Prostate gland (tissue), 2 donors: ENCODE data around the gene ZNF598. TPM values are rescaled to one million over a fixed set of nuclear protein-coding genes. Genes with fewer than 3 reads are reported as not detected.

ENCODE experiments used
- DNase-seq: peaks from one replicate; pipeline ENCODE4 v3.0.0-alpha.2; 2019; ENCODE audit warnings: low spot score
- H3K27ac ChIP-seq, 2 donors: fragments of 200-600 bp; sonication (generic); 2 replicates each; pipeline ENCODE4 v1.5.1; 2017 to 2019
- H3K27me3 ChIP-seq: fragments of 200-600 bp; sonication (generic); replicated peaks from 2 replicates; pipeline ENCODE4 v1.5.1; 2019; ENCODE audit not compliant: insufficient read depth
- H3K36me3 ChIP-seq, 2 donors: fragments of 200-600 bp; sonication (generic); 1 replicate in 1 of 2; 2 replicates in 1 of 2; pipeline versions ENCODE4 v1.5.1 to v1.8.1; 2017 to 2019
- H3K4me1 ChIP-seq: fragments of 200-600 bp; sonication (generic); replicated peaks from 2 replicates; pipeline ENCODE4 v1.5.1; 2019
- H3K4me3 ChIP-seq, 2 donors: fragments of 200-600 bp; sonication (generic); 2 replicates each; pipeline ENCODE4 v1.5.1; 2017 to 2019
- H3K9me3 ChIP-seq: fragments of 200-600 bp; sonication (generic); 2 replicates; pipeline ENCODE4 v1.5.1; 2017
- CTCF ChIP-seq, 4 experiments: fragments of 200-600 bp in 2 of 4; fragments of 450-650 bp in 2 of 4; sonication (generic) in 2 of 4; IDR thresholded peaks; 1 replicate in 3 of 4; 2 replicates in 1 of 4; pipeline ENCODE4 v1.5.1; 2016 to 2019; ENCODE audit warnings: antibody characterized with exemption in 4 of 4, mild to moderate bottlenecking in 2 of 4, moderate library complexity in 2 of 4
- POLR2A ChIP-seq: fragments of 450-650 bp; IDR thresholded peaks from one replicate; pipeline ENCODE4 v1.6.1; 2016; ENCODE audit warnings: antibody characterized with exemption, mild to moderate bottlenecking
- POLR2AphosphoS5 ChIP-seq: sonication (generic); formaldehyde crosslinking; IDR thresholded peaks from one replicate; pipeline ENCODE4 v1.6.1; 2017; ENCODE audit warnings: antibody characterized with exemption
- WGBS: methylation state at CpG from one replicate; pipeline ENCODE4 v1.1.5; 2018; 5-methylcytosine and 5-hydroxymethylcytosine counted together
- intact Hi-C: fragments of 100-400 bp; cut with DNase I; formaldehyde crosslinking; loops from one replicate; pipeline ENCODE4 v1.14.2; 2022
- total RNA-seq, 2 donors: library from RNA; depleted of rRNA; stranded (reverse); fragments of >200 nt; gene quantifications; one replicate each; pipeline ENCODE4 v1.1.0, GENCODE V29; 2016

ZNF598 gene
- total RNA-seq, 2 donors from 2014 or later = 30.7 to 74.3 TPM

- Histone ChIP-seq H3K4me1 (peaks cover 6% of the 10 kb centered on the region), H3K27ac (peak overlapping the region in 1 of 2 donors; percentile 77), H3K4me3 (no peak overlapping the region), H3K9me3 (no peaks in the 10 kb centered on the region), H3K27me3 (no peaks in the 10 kb centered on the region), H3K36me3 (peaks cover 11 to 13% of the 10 kb centered on the region in 2 donors)
- intact Hi-C loops = no loop called here
- 90% methylated on average over 33 of the region's 33 CpGs for WGBS
- TF ChIP-seq CTCF (IDR thresholded peaks at IDR 0.05) (no peak), POLR2AphosphoS5 (no peak), POLR2A (no peak)
- no peak for DNase-seq
These were observed 32.4 kb downstream of the ZNF598 start for GRCh38 chr16:1976951-1977874.

- Histone ChIP-seq H3K27me3 (no peaks in the 10 kb centered on the region), H3K9me3 (no peaks in the 10 kb centered on the region), H3K4me1 (peaks cover 6% of the 10 kb centered on the region), H3K4me3 (no peak overlapping the region), H3K27ac (no peak overlapping the region), H3K36me3 (peaks cover 11 to 13% of the 10 kb centered on the region in 2 donors)
- DNase-seq = no peak
- 96% methylated on average over 4 of the region's 8 CpGs for WGBS
- TF ChIP-seq POLR2A (no peak), CTCF (IDR thresholded peaks at IDR 0.05) (no peak), POLR2AphosphoS5 (no peak)
- intact Hi-C loops = no loop called here
These were observed 33.5 kb downstream of the ZNF598 start for GRCh38 chr16:1976216-1976520.

DNA sequence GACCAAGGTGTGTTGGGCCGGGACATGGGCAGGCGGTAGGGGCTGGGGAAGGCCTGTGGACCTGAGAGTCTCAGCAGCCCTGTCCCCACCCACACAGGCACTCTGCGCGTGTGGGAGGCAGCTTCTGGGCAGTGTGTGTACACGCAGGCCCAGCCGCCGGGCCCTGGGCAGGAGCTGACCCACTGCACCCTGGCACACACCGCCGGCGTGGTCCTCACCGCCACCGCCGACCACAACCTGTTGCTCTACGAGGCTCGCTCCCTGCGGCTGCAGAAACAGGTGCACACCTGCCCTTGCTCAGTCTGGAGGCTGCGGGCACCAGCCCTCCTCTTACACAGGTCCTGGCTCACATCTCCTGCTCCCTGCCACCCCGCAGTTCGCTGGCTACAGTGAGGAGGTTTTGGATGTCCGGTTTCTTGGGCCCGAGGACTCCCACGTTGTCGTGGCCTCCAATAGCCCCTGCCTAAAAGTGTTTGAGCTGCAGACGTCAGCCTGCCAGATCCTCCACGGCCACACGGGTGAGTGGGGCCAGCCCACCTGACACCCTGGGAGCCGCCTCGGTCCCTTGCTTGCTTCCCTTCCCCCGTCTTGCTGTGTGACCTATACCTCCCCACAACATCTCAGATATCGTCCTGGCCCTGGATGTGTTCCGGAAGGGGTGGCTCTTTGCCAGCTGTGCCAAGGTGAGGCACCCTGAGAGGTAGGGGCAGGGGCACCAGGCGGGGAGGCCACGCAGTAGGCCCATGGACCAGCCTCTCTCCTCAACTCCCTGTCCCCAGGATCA lies 34.0 kb downstream of the ZNF598 start:
- Histone ChIP-seq H3K36me3 (peaks cover 11 to 13% of the 10 kb centered on the region in 2 donors), H3K4me1 (peaks cover 6% of the 10 kb centered on the region)

DNA sequence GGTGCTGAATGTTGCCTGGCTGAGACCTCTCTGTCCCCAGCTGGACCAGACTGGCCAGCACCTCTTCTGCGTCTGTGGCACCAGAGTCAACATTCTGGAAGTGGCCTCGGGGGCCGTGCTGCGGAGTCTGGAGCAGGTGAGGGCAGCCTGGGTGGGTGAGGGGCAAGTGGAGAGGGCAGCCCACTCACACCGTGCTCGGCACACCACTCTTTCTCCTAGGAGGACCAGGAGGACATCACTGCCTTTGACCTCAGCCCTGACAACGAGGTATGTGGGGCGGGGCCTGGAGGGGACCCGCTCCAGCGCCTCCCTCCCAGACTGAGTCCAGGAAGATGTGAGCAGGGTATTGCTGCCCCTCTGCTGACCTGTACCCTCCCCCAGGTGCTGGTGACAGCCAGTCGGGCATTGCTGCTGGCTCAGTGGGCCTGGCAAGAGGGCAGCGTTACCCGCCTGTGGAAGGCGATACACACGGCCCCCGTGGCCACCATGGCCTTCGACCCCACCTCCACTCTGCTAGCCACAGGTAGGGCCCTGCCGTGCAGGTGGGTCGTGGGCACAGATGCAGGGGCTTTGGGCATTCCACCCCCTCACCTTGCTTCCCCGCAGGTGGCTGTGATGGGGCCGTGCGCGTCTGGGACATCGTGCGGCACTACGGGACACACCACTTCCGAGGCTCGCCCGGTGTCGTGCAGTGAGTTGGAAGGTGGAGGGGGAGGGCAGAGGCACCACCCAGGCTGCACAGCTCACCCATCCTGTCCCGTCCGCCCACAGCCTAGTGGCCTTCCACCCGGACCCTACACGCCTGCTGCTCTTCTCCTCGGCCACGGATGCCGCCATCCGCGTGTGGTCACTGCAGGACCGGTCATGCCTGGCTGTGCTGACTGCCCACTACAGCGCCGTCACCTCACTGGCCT lies 35.2 kb downstream of the ZNF598 start:
- intact Hi-C loops = no loop called here
- WGBS = 92% methylated on average over 34 of the region's 42 CpGs
- TF ChIP-seq POLR2AphosphoS5 (no peak), POLR2A (no peak), CTCF (IDR thresholded peaks at IDR 0.05) (no peak)
- no peak for DNase-seq
- no peak overlapping the region for H3K4me3 ChIP-seq
- no peaks in the 10 kb centered on the region for H3K9me3 ChIP-seq
- H3K27me3 ChIP-seq = no peaks in the 10 kb centered on the region
- peaks cover 11 to 13% of the 10 kb centered on the region in 2 donors for H3K36me3 ChIP-seq
- no peak overlapping the region for H3K27ac ChIP-seq
- peaks cover 6% of the 10 kb centered on the region for H3K4me1 ChIP-seq

More for the DNA sequence above, 34.0 kb downstream of the ZNF598 start:
- Histone ChIP-seq H3K9me3 (no peaks in the 10 kb centered on the region), H3K4me3 (no peak overlapping the region), H3K27ac (no peak overlapping the region), H3K27me3 (no peaks in the 10 kb centered on the region)
- no peak for DNase-seq
- WGBS = 90% methylated on average over 33 of the region's 33 CpGs
- intact Hi-C loops = no loop called here
- TF ChIP-seq POLR2A (no peak), POLR2AphosphoS5 (no peak), CTCF (IDR thresholded peaks at IDR 0.05) (no peak)
